DND-41 (cell line): Measurements from ENCODE around the gene IL1RL1.

Source experiments
- ATAC-seq: fragments of 200-7000 bp; cut with Tn5 transposase; 3 replicates; pipeline ENCODE4 v1.9.1; 2021; ENCODE audit warnings: low read depth; ENCODE audit not compliant: insufficient read depth
- DNase-seq: peaks from one replicate; pipeline ENCODE4 v3.0.0-alpha.2; 2020
- H2AFZ ChIP-seq: 2 replicates; pipeline ENCODE4 v1.6.0; 2012; ENCODE audit warnings: low read depth, low read length
- H3K27ac ChIP-seq: 2 replicates; pipeline ENCODE4 v1.5.1; 2012; ENCODE audit warnings: low read length, inconsistent platforms
- H3K27me3 ChIP-seq: fragments of 200-600 bp; sonication (generic); 2 replicates; pipeline ENCODE4 v1.6.0; 2012; ENCODE audit warnings: low read length, mild to moderate bottlenecking, inconsistent platforms; ENCODE audit not compliant: insufficient read depth, poor library complexity
- H3K36me3 ChIP-seq: 2 replicates; pipeline ENCODE4 v1.5.1; 2012; ENCODE audit warnings: low read length, inconsistent platforms; ENCODE audit not compliant: insufficient read depth
- H3K4me1 ChIP-seq: 2 replicates; pipeline ENCODE4 v1.5.1; 2012; ENCODE audit warnings: mild to moderate bottlenecking, low read length; ENCODE audit not compliant: insufficient read depth
- H3K4me2 ChIP-seq: 2 replicates; pipeline ENCODE4 v1.6.0; 2012; ENCODE audit warnings: mild to moderate bottlenecking, moderate library complexity, low read length, inconsistent platforms; ENCODE audit not compliant: insufficient read depth
- H3K4me3 ChIP-seq, 2 experiments: fragments of 200-600 bp in 1 of 2; shearing (Covaris generic) in 1 of 2; 2 replicates each; pipeline ENCODE4 v1.5.1; 2012 to 2016; ENCODE audit warnings: inconsistent platforms in 2 of 2, low read length in 2 of 2, mild to moderate bottlenecking in 2 of 2, low read depth in 1 of 2, moderate library complexity in 1 of 2
- H3K79me2 ChIP-seq: 2 replicates; pipeline ENCODE4 v1.6.0; 2012; ENCODE audit warnings: low read length, inconsistent platforms; ENCODE audit not compliant: insufficient read depth
- H3K9ac ChIP-seq: 2 replicates; pipeline ENCODE4 v1.6.0; 2012; ENCODE audit warnings: low read depth, mild to moderate bottlenecking, inconsistent platforms, low read length, moderate library complexity
- H3K9me3 ChIP-seq: 2 replicates; pipeline ENCODE4 v1.5.1; 2012; ENCODE audit warnings: low read length, moderate library complexity, mild to moderate bottlenecking, inconsistent platforms; ENCODE audit not compliant: insufficient read depth, severe bottlenecking
- H4K20me1 ChIP-seq: 2 replicates; pipeline ENCODE4 v1.6.0; 2012; ENCODE audit warnings: low read length; ENCODE audit not compliant: insufficient read depth
- CTCF ChIP-seq: IDR thresholded peaks from 2 replicates; pipeline ENCODE4 v1.5.1; 2012; ENCODE audit warnings: borderline replicate concordance, low read length, moderate library complexity, mild to moderate bottlenecking; ENCODE audit not compliant: poor library complexity, severe bottlenecking; ENCODE audit errors: extremely low read depth
- EZH2 ChIP-seq: IDR thresholded peaks from 3 replicates; pipeline ENCODE4 v1.6.1; 2012; ENCODE audit warnings: borderline replicate concordance, low read depth, mild to moderate bottlenecking, moderate library complexity, low read length, inconsistent platforms; ENCODE audit not compliant: severe bottlenecking

The IL1RL1 gene

GRCh38 chr2:102289129-102289528 lies 22.2 kb upstream of the IL1RL1 start:
- no peak overlapping the region for H3K4me2 ChIP-seq
- no peak for TF ChIP-seq EZH2

GRCh38 chr2:102290594-102290993 lies 20.8 kb upstream of the IL1RL1 start:
- no peak for TF ChIP-seq CTCF
- no peak for TF ChIP-seq EZH2
- H3K4me3 ChIP-seq, result no peak overlapping the region
- no peak overlapping the region for H3K27ac ChIP-seq
- no peak overlapping the region for H3K4me2 ChIP-seq
- no peak for ATAC-seq
- peaks cover 7% of the 10 kb centered on the region for H3K27me3 ChIP-seq
- no peaks in the 10 kb centered on the region for H3K36me3 ChIP-seq
- H4K20me1 ChIP-seq, result no peaks in the 10 kb centered on the region
- H3K79me2 ChIP-seq, result no peaks in the 10 kb centered on the region
- no peaks in the 10 kb centered on the region for H3K9me3 ChIP-seq
- no peaks in the 10 kb centered on the region for H3K4me1 ChIP-seq
- no peak overlapping the region for H3K9ac ChIP-seq
- no peak overlapping the region for H2AFZ ChIP-seq
- DNase-seq, result no peak

More at GRCh38 chr2:102289129-102289528, 22.2 kb upstream of the IL1RL1 start:
- H3K27ac ChIP-seq, result no peak overlapping the region
- H3K4me3 ChIP-seq, result no peak overlapping the region
- peaks cover 7% of the 10 kb centered on the region for H3K27me3 ChIP-seq
- no peak overlapping the region for H3K9ac ChIP-seq
- ATAC-seq (no peak), DNase-seq (no peak)
- no peaks in the 10 kb centered on the region for H3K79me2 ChIP-seq
- H3K4me1 ChIP-seq, result no peaks in the 10 kb centered on the region
- H3K36me3 ChIP-seq, result no peaks in the 10 kb centered on the region
- H2AFZ ChIP-seq, result no peak overlapping the region
- H4K20me1 ChIP-seq, result no peaks in the 10 kb centered on the region
- no peaks in the 10 kb centered on the region for H3K9me3 ChIP-seq

- H3K27ac ChIP-seq, result no peak overlapping the region
- no peaks in the 10 kb centered on the region for H3K4me1 ChIP-seq
- H4K20me1 ChIP-seq, result no peaks in the 10 kb centered on the region
- no peak overlapping the region for H3K4me2 ChIP-seq
- no peak overlapping the region for H3K9ac ChIP-seq
- H2AFZ ChIP-seq, result no peak overlapping the region
- H3K79me2 ChIP-seq, result no peaks in the 10 kb centered on the region
- no peak overlapping the region for H3K4me3 ChIP-seq
- no peaks in the 10 kb centered on the region for H3K9me3 ChIP-seq
- TF ChIP-seq EZH2 (no peak), CTCF (no peak)
- no peak for DNase-seq
- ATAC-seq, result no peak
- H3K36me3 ChIP-seq, result no peaks in the 10 kb centered on the region
- peaks cover 7% of the 10 kb centered on the region for H3K27me3 ChIP-seq
Measured at GRCh38 chr2:102291319-102292075, 19.9 kb upstream of the IL1RL1 start.

GRCh38 chr2:102294802-102295489 lies 16.4 kb upstream of the IL1RL1 start:
- Histone ChIP-seq H3K9me3 (no peaks in the 10 kb centered on the region), H3K79me2 (no peaks in the 10 kb centered on the region), H3K4me2 (no peak overlapping the region), H3K4me3 (no peak overlapping the region), H3K27ac (no peak overlapping the region), H3K4me1 (no peaks in the 10 kb centered on the region), H2AFZ (no peak overlapping the region), H3K27me3 (peaks cover 13% of the 10 kb centered on the region), H3K9ac (no peak overlapping the region), H4K20me1 (no peaks in the 10 kb centered on the region), H3K36me3 (no peaks in the 10 kb centered on the region)
- no peak for ATAC-seq
- no peak for DNase-seq
- no peak for TF ChIP-seq CTCF
- TF ChIP-seq EZH2, result no peak
